Sigmoid colon (tissue), 4 donors: ENCODE measurements around the gene OR1K1.

Source experiments
- CTCF ChIP-seq, 4 experiments: fragments of 450-650 bp in 3 of 4; fragments of 200-600 bp in 1 of 4; IDR thresholded peaks; one replicate each; pipeline ENCODE4 v1.5.1; 2016 to 2019; ENCODE audit warnings: antibody characterized with exemption in 4 of 4, mild to moderate bottlenecking in 3 of 4, moderate library complexity in 2 of 4
- POLR2AphosphoS5 ChIP-seq, 4 donors: sonication (generic); formaldehyde crosslinking; IDR thresholded peaks; one replicate each; pipeline ENCODE4 v1.6.1; 2017; ENCODE audit warnings: antibody characterized with exemption in 4 of 4

- TF ChIP-seq POLR2AphosphoS5 (IDR thresholded peaks at IDR 0.05): no peak
- TF ChIP-seq CTCF (IDR thresholded peaks at IDR 0.05): no peak
These were observed 45.2 kb downstream of the OR1K1 start for GRCh38 chr9:122845116-122845515.
